HG03280 (cell line): ENCODE measurements around the gene BAIAP2.
"Not testable (repeated sequence)": the region's sequence is repeated elsewhere in the genome, so short reads cannot be mapped to it uniquely, and the experiment has no call there.

Experiments used
- ATAC-seq: cut with Tn5 transposase; IDR thresholded peaks from one replicate; pipeline ENCODE4 v1.9.1; 2021; ENCODE audit warnings: mild to moderate bottlenecking, moderate library complexity; ENCODE audit not compliant: unreplicated experiment

BAIAP2 gene

GRCh38 chr17:81135505-81136278 lies 100.7 kb downstream of the BAIAP2 start:
- ATAC-seq: no peak

DNA sequence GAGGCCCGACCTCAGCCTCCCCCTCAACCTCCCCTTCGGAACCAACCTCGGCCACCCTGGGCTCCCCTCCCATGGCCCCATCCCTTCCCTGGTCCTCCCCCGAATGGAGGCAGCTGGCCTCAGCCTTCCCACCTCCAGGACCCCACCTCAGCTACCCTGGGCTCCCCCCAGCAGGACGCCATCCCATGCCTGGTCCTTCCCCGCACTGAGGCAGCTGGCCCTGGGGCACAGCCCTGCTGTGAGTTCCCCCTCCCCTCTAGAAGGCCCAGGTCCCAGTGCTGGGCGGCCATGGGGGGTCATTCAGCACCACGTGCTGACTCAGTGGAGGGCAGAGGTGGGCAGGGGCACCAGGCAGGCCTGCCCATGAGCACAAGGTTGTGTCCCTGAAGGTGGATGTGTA lies 101.4 kb downstream of the BAIAP2 start:
- no peak for ATAC-seq

- no peak for ATAC-seq
Observed at GRCh38 chr17:81137248-81137647, 102.3 kb downstream of the BAIAP2 start.

DNA sequence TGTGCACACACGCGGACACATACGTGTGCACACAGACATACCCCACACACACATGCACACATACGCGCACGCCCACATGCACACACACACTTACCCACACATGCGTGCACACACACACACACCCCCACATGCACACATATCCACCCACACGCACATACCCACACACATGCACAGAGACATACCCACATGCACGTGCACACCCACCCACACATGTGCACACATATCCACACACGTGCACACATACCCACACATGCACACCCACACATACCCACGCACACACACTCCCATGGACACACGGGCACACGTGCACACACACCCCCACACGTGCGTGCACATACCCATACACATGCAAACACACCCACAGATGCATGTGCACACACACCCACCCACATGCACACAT lies 103.1 kb downstream of the BAIAP2 start:
- ATAC-seq: no peak

GRCh38 chr17:81138500-81138899 lies 103.5 kb downstream of the BAIAP2 start:
- ATAC-seq: no peak

DNA sequence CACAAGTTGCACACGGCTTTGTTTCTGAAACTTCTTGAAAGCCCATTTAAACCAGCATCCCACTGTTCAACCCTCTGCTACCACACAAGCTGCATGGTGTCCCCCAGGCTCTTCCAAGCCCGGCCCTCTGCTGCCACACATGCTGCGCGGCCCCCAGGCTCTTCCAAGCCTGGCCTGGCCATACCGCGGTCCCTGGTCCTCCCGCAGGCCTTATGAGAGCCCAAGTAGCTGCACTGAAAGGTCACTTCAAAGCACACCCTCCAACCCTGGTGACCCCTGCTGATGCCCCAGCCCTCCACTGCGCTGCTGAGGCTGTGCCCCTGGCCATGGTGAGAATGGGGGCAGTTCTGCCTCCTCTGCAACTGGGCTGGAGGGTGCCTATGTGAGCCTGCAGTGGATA lies 104.5 kb downstream of the BAIAP2 start:
- no peak for ATAC-seq

GRCh38 chr17:81140018-81140417 lies 105.1 kb downstream of the BAIAP2 start:
- ATAC-seq: no peak

- ATAC-seq: no peak
Observed at GRCh38 chr17:81140695-81141094, 105.7 kb downstream of the BAIAP2 start.

GRCh38 chr17:81142301-81143199 lies 107.6 kb downstream of the BAIAP2 start:
- ATAC-seq: no peak

GRCh38 chr17:81143200-81143527 lies 108.2 kb downstream of the BAIAP2 start:
- no peak for ATAC-seq

GRCh38 chr17:81143717-81144422 lies 108.9 kb downstream of the BAIAP2 start:
- ATAC-seq: no peak

GRCh38 chr17:81144423-81144781 lies 109.5 kb downstream of the BAIAP2 start:
- ATAC-seq: no peak

DNA sequence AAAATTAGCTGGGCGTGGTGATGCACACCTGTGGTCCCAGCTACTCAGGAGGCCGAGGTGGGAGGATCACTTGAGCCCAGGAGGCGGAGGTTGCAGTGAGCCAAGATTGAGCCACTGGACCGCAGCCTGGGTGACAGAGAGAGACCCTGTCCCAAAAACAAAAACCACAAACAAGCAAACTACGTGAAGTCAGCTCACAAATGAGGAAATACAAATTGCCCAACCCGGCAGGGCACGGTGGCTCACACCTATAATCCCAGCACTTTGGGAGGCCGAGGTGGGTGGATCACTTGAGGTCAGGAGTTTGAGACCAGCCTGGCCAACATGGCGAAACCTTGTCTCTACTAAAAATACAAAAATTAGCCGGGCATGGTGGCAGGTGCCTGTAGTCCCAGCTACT lies 111.3 kb downstream of the BAIAP2 start:
- ATAC-seq: not testable (repeated sequence)

- ATAC-seq: no peak
Observed at GRCh38 chr17:81147701-81148100, 112.8 kb downstream of the BAIAP2 start.

DNA sequence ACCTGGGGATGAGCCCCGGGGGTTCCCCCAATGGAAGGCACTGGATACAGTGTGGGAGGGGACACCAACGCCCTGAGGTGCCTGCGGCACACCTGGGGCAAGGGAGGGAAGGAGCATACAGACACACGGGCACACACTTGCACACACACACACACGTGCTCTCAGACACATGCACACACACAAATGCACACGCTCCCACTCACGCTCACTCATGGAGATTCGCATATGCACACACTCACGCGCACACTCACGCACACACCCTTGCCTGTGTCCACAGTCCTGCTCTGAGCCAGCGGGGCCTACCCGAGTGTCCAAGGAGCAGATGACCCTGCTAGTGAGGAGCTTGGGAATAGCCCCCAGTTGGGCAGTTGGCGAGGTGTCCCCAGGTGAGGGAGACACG lies 113.6 kb downstream of the BAIAP2 start:
- no peak for ATAC-seq

DNA sequence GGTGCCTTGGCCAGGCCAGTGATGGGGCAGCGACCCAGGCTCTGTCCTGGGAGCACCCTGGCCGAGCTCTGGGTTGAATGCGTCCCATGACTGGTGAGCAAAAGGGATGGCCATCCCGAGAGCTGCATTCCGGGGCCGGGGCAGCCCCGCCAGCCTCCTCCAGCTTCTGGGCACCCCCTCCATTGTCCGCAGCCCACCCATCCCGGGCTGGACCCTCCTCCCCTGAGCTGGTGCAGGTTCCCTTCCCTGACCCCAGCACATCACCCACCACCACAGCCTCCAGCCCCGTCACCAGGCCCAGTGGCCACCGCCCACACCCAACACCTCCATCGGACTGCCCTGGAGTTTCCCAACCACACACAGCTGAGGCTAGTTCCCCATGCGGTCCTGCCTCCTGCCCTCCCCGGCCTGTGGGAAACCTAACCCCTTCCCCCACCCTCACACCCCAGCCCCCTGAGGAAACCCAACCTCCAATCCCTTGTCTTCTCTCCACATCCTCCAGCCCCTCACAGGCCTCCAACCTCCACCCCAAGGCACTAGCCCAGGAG lies 114.1 kb downstream of the BAIAP2 start:
- ATAC-seq: no peak

DNA sequence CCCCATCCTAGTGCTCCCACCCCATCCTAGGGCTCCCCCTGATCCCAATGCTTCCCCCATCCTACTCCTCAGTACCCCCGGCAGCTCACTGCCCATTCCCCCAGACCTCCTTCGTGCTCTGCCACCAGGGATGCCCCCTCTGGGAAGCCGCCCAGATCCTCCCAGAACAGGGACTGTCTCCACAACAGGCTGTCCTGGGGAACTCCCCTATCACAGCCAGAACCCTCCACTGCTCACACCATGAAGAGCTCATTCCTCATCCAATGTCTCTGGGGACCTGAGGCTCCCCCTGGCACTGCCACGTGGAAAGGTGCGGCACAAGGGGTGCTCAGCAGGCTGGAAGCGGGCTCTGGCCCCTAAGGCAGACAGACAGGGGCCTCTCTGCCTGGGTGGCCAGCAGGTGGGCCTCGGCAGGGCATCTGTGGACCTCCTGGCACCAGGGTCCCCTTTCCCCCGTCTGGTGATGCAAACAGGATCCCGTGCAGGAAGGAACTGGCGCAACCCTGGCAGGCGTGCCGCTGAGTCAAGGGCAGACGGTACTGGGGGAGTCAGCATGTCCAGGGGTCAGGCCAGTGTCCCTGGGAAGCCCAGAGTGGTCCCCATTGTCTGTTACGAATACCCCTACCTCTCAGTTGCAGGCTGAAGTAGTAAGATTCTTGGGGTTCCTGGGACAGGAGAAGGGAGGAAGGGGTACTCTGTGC lies 115.6 kb downstream of the BAIAP2 start:
- no peak for ATAC-seq

- no peak for ATAC-seq
Observed at GRCh38 chr17:81151278-81151677, 116.3 kb downstream of the BAIAP2 start.

- no peak for ATAC-seq
Observed at GRCh38 chr17:81152288-81152828, 117.4 kb downstream of the BAIAP2 start.

- ATAC-seq: no peak
Observed at GRCh38 chr17:81153340-81153803, 118.4 kb downstream of the BAIAP2 start.
